Stimulated activated naive CD8-positive, alpha-beta T cell treated with anti-CD3 and anti-CD28 coated beads, Interleukin-15, Interleukin-2, amounts not matched to agents 100 ng/mL and 50 ng/mL, for 24 hours (primary cell): ENCODE measurements around the gene XCL1.
"Not testable (repeated sequence)": the region's sequence is repeated elsewhere in the genome, so short reads cannot be mapped to it uniquely, and the experiment has no call there.

ENCODE experiments used
- H3K27ac Mint-ChIP-seq: one replicate; pipeline ENCODE4 v1.8.0; 2021; ENCODE audit warnings: mild to moderate bottlenecking, mixed read lengths
- H3K27me3 Mint-ChIP-seq: one replicate; pipeline ENCODE4 v1.8.0; 2021; ENCODE audit warnings: mixed read lengths
- H3K36me3 Mint-ChIP-seq: one replicate; pipeline ENCODE4 v1.8.0; 2021; ENCODE audit warnings: low read depth, mixed read lengths
- H3K4me1 Mint-ChIP-seq: one replicate; pipeline ENCODE4 v1.8.0; 2021; ENCODE audit warnings: low read depth, mixed read lengths
- H3K4me3 Mint-ChIP-seq: one replicate; pipeline ENCODE4 v1.8.0; 2021; ENCODE audit warnings: mild to moderate bottlenecking, mixed read lengths
- H3K9me3 Mint-ChIP-seq: one replicate; pipeline ENCODE4 v1.8.0; 2021; ENCODE audit warnings: mixed read lengths

XCL1 gene

DNA sequence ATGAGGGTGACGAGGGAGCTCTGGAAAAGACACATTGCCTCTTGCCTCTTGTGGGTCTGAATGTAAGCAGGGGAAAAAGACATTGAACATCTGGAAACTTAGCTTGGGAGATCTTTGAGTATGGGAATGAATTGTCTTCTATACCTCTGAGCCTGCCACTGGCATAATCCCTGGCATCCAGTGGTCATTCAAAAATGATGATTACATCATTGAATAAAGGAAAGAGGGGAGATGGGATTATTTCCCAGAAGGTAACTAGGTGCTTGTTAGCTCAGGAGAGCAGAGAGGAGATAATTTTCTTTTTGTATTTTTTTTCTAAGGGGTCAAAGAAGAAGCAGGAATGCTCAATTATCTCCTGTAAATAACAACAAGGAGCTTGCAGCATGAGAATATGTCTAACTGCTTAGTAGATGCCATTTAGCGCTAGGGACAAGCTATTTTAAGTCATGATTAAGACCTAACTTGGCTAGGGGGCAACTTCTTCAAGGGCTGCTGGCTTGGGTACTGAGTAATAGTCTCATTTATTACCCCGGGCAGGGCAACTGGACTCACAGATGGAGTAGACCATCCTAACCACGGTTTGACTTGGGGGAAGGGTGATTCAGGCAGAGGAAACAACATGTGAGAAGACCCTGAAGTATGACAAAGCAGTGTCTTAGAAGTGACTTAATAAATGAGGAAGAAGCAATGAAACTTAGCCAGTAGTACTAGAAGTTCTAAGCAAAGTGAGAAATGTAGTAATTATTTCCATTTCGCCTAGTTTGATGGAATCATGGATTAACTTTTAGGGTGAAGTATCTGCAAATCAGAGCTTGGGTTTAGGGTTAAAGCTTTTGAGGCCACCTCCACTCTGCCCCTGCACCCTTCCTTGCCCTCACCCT is 21.6 kb upstream of the XCL1 start:
- H3K4me1 Mint-ChIP-seq = peaks cover 79% of the 10 kb centered on the region
- H3K9me3 Mint-ChIP-seq = peaks cover 6% of the 10 kb centered on the region
- H3K27ac Mint-ChIP-seq = peak overlapping the region; percentile 96
- H3K36me3 Mint-ChIP-seq = no peaks in the 10 kb centered on the region
- no peaks in the 10 kb centered on the region for H3K27me3 Mint-ChIP-seq
- H3K4me3 Mint-ChIP-seq = peak overlapping the region; percentile 76

DNA sequence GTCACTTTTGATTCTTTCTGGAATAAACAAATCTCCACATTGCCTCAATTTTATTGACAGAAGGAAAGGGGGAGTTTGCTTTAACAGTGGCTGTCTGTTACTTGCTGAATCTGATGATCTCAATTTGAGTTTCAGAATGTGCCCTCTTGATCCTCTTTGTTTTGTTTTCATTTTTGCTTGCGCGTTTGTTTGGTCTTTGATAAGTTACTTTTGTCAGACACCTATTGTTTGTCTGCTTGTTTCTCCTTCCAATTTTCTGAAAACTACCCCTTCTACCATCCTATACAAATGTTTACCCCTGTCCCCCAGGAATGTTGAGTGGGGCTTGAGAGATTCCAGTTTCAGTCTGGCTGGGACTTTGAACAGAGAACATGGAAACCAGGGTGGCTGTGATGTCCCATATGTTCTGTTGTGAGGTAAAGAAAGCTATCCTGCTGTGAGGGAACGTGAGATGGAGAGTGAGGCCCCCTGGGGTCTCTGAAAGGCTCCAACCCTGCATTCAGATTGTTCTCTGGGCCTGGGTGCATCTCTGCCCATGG is 20.8 kb upstream of the XCL1 start:
- Mint-ChIP-seq H3K27me3 (no peaks in the 10 kb centered on the region), H3K27ac (peak overlapping the region; percentile 96), H3K9me3 (peaks cover 6% of the 10 kb centered on the region), H3K4me3 (peak overlapping the region; percentile 76), H3K36me3 (no peaks in the 10 kb centered on the region), H3K4me1 (peaks cover 78% of the 10 kb centered on the region)

DNA sequence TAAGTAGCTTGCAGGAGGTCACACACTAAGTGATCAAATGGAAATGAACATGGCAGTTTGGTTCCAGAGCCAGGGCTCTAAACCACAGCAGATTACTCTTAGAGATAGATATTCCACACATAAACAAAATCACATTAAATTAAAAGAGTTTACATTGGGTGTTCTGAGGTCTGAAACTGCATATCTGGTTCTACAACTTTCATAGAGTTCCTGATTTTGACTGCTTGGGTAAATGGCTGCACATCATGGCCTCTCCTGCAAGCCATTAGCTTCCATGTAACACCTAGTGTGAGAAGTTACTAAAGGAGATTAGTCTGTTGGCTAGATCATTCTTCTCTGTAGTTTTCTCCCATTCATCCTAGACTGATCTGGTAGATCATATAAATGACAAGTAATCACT is 19.8 kb upstream of the XCL1 start:
- Mint-ChIP-seq H3K27ac (peak overlapping the region; percentile 50), H3K4me1 (peaks cover 68% of the 10 kb centered on the region)

DNA sequence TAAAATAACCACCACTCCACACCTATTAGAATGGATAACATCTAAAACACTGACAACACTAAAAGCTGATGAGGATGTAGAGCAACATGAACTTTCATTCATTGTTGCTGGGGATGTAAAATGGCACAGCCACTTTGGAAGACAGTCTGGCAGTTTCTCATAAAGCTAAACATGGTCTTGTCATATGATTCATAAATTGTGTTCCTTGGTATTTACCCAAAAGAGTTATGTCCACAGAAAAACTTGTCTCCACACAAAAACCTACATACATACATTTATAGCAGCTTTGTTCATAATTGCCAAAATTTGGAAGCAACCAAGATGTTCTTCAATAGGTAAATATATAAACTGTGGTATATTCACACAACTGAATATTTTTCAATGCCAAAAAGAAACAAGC is 16.0 kb upstream of the XCL1 start:
- Mint-ChIP-seq H3K4me1 (peaks cover 41% of the 10 kb centered on the region), H3K27ac (no peak overlapping the region), H3K4me3 (no peak overlapping the region), H3K27me3 (no peaks in the 10 kb centered on the region), H3K9me3 (peaks cover 7% of the 10 kb centered on the region), H3K36me3 (no peaks in the 10 kb centered on the region)

More for the DNA sequence above, 19.8 kb upstream of the XCL1 start:
- Mint-ChIP-seq H3K27me3 (no peaks in the 10 kb centered on the region), H3K9me3 (no peaks in the 10 kb centered on the region), H3K36me3 (no peaks in the 10 kb centered on the region), H3K4me3 (peak overlapping the region; percentile 69)

DNA sequence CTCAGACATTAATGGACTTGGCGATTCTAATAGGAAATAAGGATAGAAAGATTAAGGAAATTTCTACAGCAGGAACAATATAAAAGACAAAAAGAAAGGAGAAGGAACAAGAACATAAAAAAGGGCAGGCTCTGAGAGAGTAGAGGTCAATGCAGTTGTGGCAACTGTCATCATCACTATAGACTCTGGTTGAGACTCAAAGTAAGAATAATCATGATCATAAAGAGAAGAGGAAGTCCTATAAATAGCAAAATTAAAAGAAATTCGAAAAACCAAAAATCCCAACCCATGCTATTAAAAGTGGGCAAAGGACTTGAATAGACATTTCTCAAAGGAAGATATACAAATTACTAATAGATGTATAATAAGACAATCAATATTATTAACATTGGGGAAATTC is 14.4 kb upstream of the XCL1 start:
- Mint-ChIP-seq H3K9me3 (peaks cover 7% of the 10 kb centered on the region), H3K4me3 (no peak overlapping the region)

DNA sequence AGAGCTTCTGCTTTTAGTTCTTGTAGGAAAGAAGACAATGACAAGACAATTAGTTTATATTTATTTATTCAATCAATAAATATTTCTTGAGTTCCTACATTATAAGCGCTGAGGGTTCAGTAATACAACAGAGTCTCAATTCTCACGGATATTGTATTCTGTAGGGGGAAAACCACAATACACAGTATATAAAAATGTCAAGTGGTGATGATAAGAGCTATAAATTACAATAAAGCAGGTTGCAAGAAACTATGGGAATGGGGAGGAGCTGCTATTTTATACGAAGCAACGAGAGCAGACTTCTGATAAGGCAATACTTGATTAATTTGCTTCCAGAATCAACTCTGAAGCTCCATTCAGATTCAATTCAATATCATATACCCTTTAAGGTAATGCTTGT is 10.6 kb upstream of the XCL1 start:
- H3K4me3 Mint-ChIP-seq = no peak overlapping the region

More for the DNA sequence above, 14.4 kb upstream of the XCL1 start:
- H3K36me3 Mint-ChIP-seq = no peaks in the 10 kb centered on the region
- no peaks in the 10 kb centered on the region for H3K27me3 Mint-ChIP-seq
- no peak overlapping the region for H3K27ac Mint-ChIP-seq
- peaks cover 25% of the 10 kb centered on the region for H3K4me1 Mint-ChIP-seq

DNA sequence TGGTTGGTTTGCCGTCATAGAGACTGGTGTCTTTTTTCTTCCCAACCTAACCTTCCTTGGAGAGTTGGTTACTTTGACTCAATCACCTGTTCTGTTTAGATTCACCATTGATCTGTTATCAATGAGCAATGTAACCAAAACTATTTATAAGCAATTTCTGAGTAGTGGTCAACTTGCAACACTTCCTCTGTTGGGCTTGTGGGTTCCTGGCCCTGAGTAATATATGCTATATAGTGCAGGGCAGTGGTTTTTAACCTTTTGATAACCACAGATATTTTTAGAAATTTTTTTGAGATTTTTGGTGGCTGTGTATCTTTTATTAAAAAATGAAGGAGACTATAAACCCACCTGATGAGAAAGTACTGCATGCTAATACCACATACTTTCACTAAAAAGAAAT is 9.4 kb upstream of the XCL1 start:
- peaks cover 10% of the 10 kb centered on the region for H3K4me1 Mint-ChIP-seq
- H3K4me3 Mint-ChIP-seq = no peak overlapping the region
- H3K36me3 Mint-ChIP-seq = no peaks in the 10 kb centered on the region
- H3K27ac Mint-ChIP-seq = no peak overlapping the region
- H3K9me3 Mint-ChIP-seq = peaks cover 4% of the 10 kb centered on the region
- no peaks in the 10 kb centered on the region for H3K27me3 Mint-ChIP-seq

More for the DNA sequence above, 10.6 kb upstream of the XCL1 start:
- peaks cover 7% of the 10 kb centered on the region for H3K9me3 Mint-ChIP-seq
- no peaks in the 10 kb centered on the region for H3K27me3 Mint-ChIP-seq
- H3K36me3 Mint-ChIP-seq = no peaks in the 10 kb centered on the region
- peaks cover 10% of the 10 kb centered on the region for H3K4me1 Mint-ChIP-seq
- no peak overlapping the region for H3K27ac Mint-ChIP-seq

DNA sequence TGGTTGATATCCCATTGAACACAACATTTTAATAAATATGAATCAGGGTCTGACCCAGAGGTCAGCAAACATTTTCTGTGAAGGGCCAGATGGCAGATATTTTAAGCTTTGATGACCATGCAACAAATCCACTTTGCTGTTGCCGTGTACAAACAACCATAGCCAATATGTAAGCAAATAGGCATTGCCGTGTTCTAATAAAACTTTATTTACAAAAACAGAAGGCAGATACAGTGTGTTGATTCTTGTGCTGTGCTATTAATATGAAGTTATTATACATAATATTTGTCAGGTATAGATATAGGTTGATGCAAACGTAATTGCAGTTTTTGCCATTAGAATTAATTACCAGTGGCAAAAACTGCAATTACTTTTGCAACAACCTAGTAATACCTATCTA is 8.8 kb upstream of the XCL1 start:
- H3K9me3 Mint-ChIP-seq = peaks cover 3% of the 10 kb centered on the region
- peaks cover 13% of the 10 kb centered on the region for H3K4me1 Mint-ChIP-seq
- no peak overlapping the region for H3K27ac Mint-ChIP-seq
- no peaks in the 10 kb centered on the region for H3K27me3 Mint-ChIP-seq
- H3K36me3 Mint-ChIP-seq = no peaks in the 10 kb centered on the region
- no peak overlapping the region for H3K4me3 Mint-ChIP-seq

DNA sequence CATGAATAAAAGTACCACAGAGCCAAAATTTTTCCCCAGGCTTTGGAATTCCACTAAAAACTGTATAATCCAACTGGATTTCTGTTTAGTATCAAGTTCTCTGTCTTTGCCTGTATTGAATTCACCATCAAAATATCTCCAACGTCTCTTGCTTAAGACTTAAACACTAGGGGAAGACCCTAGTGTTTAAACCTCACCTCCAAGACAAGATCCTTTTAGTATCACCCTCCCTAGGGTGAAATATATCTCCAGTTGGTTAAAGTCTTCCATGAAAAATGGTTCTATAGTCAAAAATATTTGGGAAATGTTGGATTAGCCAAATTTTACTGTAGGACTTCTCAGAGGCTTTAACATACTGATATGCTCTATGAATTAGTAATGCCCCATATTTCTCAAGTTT is 8.1 kb upstream of the XCL1 start:
- Mint-ChIP-seq H3K36me3 (no peaks in the 10 kb centered on the region), H3K4me1 (peaks cover 14% of the 10 kb centered on the region), H3K27ac (no peak overlapping the region), H3K27me3 (no peaks in the 10 kb centered on the region), H3K4me3 (no peak overlapping the region), H3K9me3 (no peaks in the 10 kb centered on the region)

DNA sequence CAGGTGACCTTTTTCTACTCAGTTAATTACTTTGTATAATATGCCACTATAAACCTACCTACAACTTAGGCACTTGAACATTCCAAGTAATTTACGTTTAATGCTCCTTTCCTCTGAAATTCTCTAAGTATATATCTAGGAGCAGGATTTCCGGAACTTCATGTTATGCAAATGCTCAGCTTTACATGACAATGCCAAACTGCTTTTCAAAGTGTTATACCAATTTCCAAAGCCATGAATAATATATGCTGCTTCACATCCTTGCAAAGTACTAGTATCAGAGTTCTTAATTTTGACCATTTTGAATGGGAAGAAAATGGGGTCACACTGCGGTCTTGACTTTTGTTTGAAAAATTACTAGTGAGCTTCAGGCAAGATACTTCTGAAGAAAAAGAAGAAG is 5.8 kb upstream of the XCL1 start:
- Mint-ChIP-seq H3K4me3 (no peak overlapping the region), H3K27me3 (no peaks in the 10 kb centered on the region), H3K27ac (no peak overlapping the region), H3K9me3 (no peaks in the 10 kb centered on the region), H3K36me3 (no peaks in the 10 kb centered on the region), H3K4me1 (peaks cover 34% of the 10 kb centered on the region)

DNA sequence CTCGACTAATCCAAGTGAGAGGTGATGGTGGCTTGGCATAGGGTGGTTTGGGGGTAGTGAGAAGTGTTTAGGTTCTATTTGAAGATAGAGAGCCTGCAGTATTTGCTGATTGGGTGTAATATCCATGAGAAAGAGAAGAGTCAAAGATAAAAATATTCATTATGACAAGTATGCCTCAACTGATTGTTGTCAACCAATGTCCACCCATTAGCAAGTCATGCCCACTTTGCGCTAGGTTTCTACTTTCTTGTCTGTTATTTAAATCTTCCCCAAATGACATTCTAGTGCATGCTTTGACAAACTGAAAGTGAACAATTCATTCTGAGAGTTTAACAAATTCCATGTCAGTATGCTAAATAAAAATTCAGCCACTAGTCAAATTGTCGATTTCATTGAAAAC is 3.8 kb upstream of the XCL1 start:
- peak overlapping the region; percentile 64 for H3K27ac Mint-ChIP-seq
- H3K9me3 Mint-ChIP-seq = no peaks in the 10 kb centered on the region

DNA sequence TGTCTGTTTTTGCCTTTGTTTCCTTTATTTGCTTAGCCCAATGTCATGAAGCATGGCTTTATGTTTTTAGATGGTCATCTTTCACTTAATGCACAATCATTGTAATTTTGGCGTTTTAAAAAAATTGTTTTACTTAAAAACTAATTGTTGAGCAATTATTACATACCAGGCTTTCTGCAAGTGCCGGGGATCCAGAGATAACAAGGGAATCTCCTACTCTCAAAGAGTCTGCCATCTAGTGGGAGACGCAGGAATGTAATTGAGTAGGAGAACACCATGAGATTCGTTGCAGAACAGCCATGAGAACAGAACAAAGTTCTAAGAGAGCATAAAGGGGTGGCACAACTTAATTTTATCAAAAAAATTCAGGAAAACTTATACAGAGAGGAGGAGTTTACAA is 2.2 kb upstream of the XCL1 start:
- H3K4me3 Mint-ChIP-seq, H3K27me3 Mint-ChIP-seq, H3K9me3 Mint-ChIP-seq, H3K27ac Mint-ChIP-seq: not testable (repeated sequence)
- H3K4me1 Mint-ChIP-seq = peaks cover 51% of the 10 kb centered on the region
- peaks cover 30% of the 10 kb centered on the region for H3K36me3 Mint-ChIP-seq

More for the DNA sequence above, 3.8 kb upstream of the XCL1 start:
- Mint-ChIP-seq H3K4me1 (peaks cover 42% of the 10 kb centered on the region), H3K36me3 (peaks cover 14% of the 10 kb centered on the region), H3K27me3 (no peaks in the 10 kb centered on the region), H3K4me3 (no peak overlapping the region)

DNA sequence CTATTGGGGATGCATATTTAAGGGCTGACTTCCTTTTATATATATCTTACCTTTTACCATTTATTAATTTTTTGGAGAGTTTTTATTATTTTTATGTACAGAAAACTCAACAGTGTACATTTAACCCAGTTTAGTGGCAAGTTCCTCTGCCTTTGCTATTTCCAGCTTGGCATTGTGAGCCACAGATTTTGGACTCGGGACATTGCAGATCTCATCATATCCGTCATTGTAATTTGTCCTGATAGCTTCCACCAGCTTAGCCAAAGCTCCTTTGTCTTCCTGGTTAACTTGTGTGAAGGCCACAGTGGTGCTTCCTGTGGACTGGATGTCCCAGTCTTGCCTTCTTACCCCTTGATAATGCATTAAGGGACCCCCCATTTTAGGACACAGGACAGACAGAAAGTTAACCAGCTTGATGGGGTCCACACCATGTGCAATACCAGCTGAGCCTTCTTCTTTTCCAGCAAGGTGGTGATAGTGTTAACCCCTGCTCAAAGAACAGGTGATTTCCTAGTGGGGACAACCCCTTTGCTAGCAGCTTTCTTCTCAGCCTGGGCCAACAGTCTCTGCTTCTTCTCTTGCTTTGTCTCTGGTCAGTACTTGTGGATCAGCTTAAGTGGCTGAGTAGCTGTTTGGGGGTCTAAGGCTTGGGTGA is 2.3 kb downstream of the XCL1 start:
- peak overlapping the region; percentile 93 for H3K4me3 Mint-ChIP-seq
- H3K36me3 Mint-ChIP-seq = peaks cover 48% of the 10 kb centered on the region
- not testable (repeated sequence) for H3K9me3 Mint-ChIP-seq, H3K27me3 Mint-ChIP-seq
- peaks cover 49% of the 10 kb centered on the region for H3K4me1 Mint-ChIP-seq
- H3K27ac Mint-ChIP-seq = peak overlapping the region; percentile 91

DNA sequence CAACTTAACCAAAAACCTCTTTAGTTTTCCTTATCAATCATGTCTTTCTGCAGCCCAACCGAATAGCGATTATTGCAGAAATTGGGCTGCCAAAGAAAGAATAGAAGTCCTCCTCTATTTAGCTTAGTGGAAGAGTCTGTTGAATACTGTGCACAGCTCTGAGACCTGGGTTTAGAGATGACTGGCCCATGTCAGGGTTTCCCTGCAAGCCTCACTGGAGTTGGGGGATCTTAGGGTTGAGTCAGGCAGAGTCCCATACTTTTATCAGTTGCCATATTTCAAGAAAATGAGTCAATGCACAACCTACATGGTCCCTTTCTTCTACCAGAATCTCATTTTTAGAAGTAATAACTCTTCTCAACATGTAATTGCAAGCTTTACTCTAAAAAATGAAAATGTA is 3.9 kb downstream of the XCL1 start:
- Mint-ChIP-seq H3K4me1 (peaks cover 45% of the 10 kb centered on the region), H3K4me3 (peak overlapping the region; percentile 93), H3K27ac (peak overlapping the region; percentile 86), H3K36me3 (peaks cover 48% of the 10 kb centered on the region)
- not testable (repeated sequence) for H3K27me3 Mint-ChIP-seq, H3K9me3 Mint-ChIP-seq

DNA sequence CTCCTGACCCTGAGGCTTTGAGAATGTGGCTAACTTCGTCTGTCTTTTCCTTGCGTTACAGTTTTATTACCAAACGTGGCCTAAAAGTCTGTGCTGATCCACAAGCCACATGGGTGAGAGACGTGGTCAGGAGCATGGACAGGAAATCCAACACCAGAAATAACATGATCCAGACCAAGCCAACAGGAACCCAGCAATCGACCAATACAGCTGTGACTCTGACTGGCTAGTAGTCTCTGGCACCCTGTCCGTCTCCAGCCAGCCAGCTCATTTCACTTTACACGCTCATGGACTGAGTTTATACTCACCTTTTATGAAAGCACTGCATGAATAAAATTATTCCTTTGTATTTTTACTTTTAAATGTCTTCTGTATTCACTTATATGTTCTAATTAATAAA is 4.6 kb downstream of the XCL1 start:
- not testable (repeated sequence) for H3K27ac Mint-ChIP-seq, H3K9me3 Mint-ChIP-seq, H3K4me3 Mint-ChIP-seq, H3K27me3 Mint-ChIP-seq
- H3K36me3 Mint-ChIP-seq = peaks cover 48% of the 10 kb centered on the region
- H3K4me1 Mint-ChIP-seq = peaks cover 43% of the 10 kb centered on the region
